Activated CD4-positive, alpha-beta memory T cell treated with anti-CD3 and anti-CD28 coated beads for 36 hours (primary cell): ENCODE results near the gene KLHL26. TPM values are rescaled to one million over a fixed set of nuclear protein-coding genes. Genes with fewer than 3 reads are reported as not detected.
"Not testable (repeated sequence)": the region's sequence is repeated elsewhere in the genome, so short reads cannot be mapped to it uniquely, and the experiment has no call there.

Experiments used
- CTCF ChIA-PET: fragments of 350-600 bp; sonication (Branson Sonifier 250); formaldehyde crosslinking; loops from one replicate; lab custom pipeline; 2021; ENCODE audit warnings: antibody characterized with exemption, inconsistent platforms; lab: Charles Lee
- POLR2A ChIA-PET: fragments of 350-600 bp; sonication (Branson Sonifier 250); formaldehyde crosslinking; loops from one replicate; lab custom pipeline; 2021; ENCODE audit warnings: antibody characterized with exemption; lab: Charles Lee
- DNase-seq: peaks from one replicate; pipeline ENCODE4 v3.0.0-alpha.2; 2020
- H3K27ac Mint-ChIP-seq: one replicate; pipeline ENCODE4 v1.8.0; 2021; ENCODE audit warnings: mixed read lengths
- H3K27me3 Mint-ChIP-seq: one replicate; pipeline ENCODE4 v1.8.0; 2021; ENCODE audit warnings: mixed read lengths
- H3K36me3 Mint-ChIP-seq: one replicate; pipeline ENCODE4 v1.8.0; 2021; ENCODE audit warnings: mixed read lengths
- H3K4me1 Mint-ChIP-seq: one replicate; pipeline ENCODE4 v1.8.0; 2021; ENCODE audit warnings: low read depth, mixed read lengths
- H3K4me3 Mint-ChIP-seq: one replicate; pipeline ENCODE4 v1.8.0; 2021; ENCODE audit warnings: mild to moderate bottlenecking, mixed read lengths
- H3K9me3 Mint-ChIP-seq: one replicate; pipeline ENCODE4 v1.8.0; 2021; ENCODE audit warnings: mixed read lengths
- intact Hi-C: fragments of 100-400 bp; cut with micrococcal nuclease; formaldehyde crosslinking; loops from one replicate; pipeline ENCODE4 v1.15.1; 2023
- total RNA-seq, 2 experiments: library from RNA; stranded (reverse); gene quantifications; one replicate each; pipeline ENCODE4 v1.2.3, GENCODE V29; 2021

The KLHL26 gene, protein sequence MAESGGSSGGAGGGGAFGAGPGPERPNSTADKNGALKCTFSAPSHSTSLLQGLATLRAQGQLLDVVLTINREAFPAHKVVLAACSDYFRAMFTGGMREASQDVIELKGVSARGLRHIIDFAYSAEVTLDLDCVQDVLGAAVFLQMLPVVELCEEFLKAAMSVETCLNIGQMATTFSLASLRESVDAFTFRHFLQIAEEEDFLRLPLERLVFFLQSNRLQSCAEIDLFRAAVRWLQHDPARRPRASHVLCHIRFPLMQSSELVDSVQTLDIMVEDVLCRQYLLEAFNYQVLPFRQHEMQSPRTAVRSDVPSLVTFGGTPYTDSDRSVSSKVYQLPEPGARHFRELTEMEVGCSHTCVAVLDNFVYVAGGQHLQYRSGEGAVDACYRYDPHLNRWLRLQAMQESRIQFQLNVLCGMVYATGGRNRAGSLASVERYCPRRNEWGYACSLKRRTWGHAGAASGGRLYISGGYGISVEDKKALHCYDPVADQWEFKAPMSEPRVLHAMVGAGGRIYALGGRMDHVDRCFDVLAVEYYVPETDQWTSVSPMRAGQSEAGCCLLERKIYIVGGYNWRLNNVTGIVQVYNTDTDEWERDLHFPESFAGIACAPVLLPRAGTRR
- total RNA-seq = 10 to 100 TPM; 10.7 to 11.0 TPM

DNA sequence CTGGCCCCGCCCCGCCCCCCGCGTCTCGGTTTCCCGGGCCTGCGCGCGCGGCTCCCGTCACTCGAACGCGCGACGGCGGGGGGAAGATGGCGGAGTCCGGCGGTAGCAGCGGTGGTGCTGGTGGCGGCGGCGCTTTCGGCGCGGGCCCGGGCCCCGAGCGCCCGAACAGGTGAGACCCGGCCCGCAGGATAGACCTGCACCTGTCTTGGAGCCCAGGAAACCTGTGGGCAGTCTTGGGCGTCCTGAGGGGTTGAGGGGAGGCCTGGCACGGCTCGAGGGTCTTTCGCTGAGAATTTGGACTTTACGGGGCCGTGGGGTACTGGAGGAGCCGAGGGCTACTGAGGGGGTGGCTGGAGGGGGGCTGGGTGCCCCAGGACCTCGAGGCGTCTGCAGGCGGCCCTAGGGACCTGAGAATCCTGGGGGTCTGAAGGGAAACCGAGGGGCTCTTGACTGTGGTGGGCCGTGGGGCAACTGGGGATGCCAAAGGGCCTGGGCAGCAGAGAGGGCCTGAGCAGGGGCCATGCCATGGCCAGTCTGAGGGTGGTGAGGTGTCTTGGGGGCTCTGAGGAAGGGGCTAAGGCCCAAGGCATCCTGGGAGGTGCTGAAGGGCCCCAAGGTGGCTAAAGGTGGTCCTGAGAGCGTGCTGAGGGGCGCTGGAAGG is at the start of gene KLHL26:
Gene KLHL26 (plus strand): TSS at position 60 of the 661 bp plus-strand sequence. CDS start 27 bp downstream, at position 87.
- CTCF ChIA-PET = no interaction called here

DNA sequence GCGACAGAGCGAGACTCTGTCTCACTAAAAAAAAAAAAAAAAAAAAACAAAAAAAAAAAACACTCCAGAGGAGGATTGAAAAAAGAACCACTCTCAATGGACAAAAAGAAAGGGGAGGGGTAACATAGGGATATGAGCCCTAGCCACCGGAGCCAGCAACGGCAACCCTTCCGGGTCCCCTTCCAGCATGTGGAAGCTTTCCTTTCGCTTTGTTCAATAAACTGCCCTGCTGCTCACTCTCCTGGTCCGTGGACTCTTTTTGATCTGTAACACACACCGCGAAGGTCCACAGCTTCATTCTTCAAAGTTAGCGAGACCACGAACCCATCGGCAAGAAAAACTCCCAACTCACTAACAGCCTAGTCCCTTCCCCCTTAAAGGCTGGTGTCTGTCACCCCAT is 49.3 kb upstream of the KLHL26 start:
- CTCF ChIA-PET = interaction anchor here (0.9 to 3.3 kb wide), 12 partner anchors 9 to 332 kb away, joined by 3 to 46 read pairs (median 5); partner anchors contain the start of genes COPE, DDX49, ELL and UBA52
- H3K9me3 Mint-ChIP-seq = no peaks in the 10 kb centered on the region
- peaks cover 5% of the 10 kb centered on the region for H3K36me3 Mint-ChIP-seq
- peaks cover 29% of the 10 kb centered on the region for H3K4me1 Mint-ChIP-seq
- H3K27me3 Mint-ChIP-seq = no peaks in the 10 kb centered on the region
- H3K4me3 Mint-ChIP-seq = peak overlapping the region; percentile 82
- intact Hi-C loops = loop anchor here (5.0 kb wide), 2 partner anchors 45 to 245 kb away; partner anchors contain the start of genes FKBP8 and UPF1
- H3K27ac Mint-ChIP-seq = no peak overlapping the region
- no peak for DNase-seq
- POLR2A ChIA-PET = interaction anchor here (0.6 to 2.8 kb wide), 6 partner anchors 9 to 262 kb away, joined by 4 to 28 read pairs (median 12); partner anchors contain the start of genes ELL, KXD1 and UBA52

More for the DNA sequence above, at the start of gene KLHL26:
- Mint-ChIP-seq H3K9me3 (no peaks in the 10 kb centered on the region), H3K36me3 (peaks cover 6% of the 10 kb centered on the region), H3K27ac (peak within 1 kb of the TSS; percentile 74), H3K4me3 (peak within 1 kb of the TSS; percentile 82), H3K27me3 (no peaks in the 10 kb centered on the region), H3K4me1 (peaks cover 22% of the 10 kb centered on the region)
- DNase-seq = no peak
- intact Hi-C loops = loop anchor here (1.0 to 5.0 kb wide), 7 partner anchors 45 to 426 kb away; partner anchors contain the start of genes COPE, CRTC1, DDX49 and ELL
- POLR2A ChIA-PET = no interaction called here

DNA sequence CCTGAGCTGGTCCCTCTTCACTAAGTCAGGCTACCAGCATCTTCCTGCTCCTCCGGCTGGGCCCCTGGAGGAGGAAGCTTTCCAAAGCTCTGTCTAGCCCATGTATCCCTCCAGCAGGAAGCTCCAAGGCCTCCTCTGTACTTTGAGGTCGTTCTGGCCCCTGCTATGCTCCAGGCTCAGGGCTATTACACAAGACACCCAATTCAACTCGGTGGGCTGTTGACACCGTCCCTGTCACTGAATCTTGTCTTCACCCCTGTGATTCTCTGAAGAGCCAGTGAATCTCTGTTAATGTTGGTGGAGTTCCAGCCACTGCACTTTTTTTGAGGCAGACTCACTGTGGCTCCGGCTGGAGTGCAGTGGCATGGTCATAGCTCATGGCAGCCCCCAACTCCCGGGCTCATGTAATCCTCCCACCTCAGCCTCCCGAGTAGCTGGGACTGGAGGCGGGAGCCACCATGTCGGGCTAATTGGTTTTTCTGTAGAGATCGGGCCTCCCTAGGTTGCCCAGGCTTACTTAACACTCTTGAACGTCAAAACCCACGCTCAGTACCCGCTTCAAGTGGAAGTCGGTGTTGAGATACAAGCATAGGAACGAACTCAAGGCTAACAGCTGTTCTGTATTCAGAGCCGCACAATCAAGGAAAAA is 48.7 kb upstream of the KLHL26 start:
- POLR2A ChIA-PET = interaction anchor here (0.6 to 2.8 kb wide), 10 partner anchors 10 to 261 kb away, joined by 3 to 28 read pairs (median 5); partner anchors contain the start of genes ELL, FKBP8, KXD1 and UBA52
- Mint-ChIP-seq H3K4me3 (peak overlapping the region; percentile 82), H3K27me3 (no peaks in the 10 kb centered on the region), H3K4me1 (peaks cover 29% of the 10 kb centered on the region), H3K36me3 (peaks cover 5% of the 10 kb centered on the region), H3K27ac (peak overlapping the region; percentile 75), H3K9me3 (no peaks in the 10 kb centered on the region)
- CTCF ChIA-PET = interaction anchor here (0.6 to 3.3 kb wide), 19 partner anchors 9 to 331 kb away, joined by 3 to 46 read pairs (median 5); partner anchors contain the start of genes COPE, DDX49, ELL and UBA52
- intact Hi-C loops = loop anchor here (2.0 to 5.0 kb wide), 4 partner anchors 17 to 259 kb away; partner anchors contain the start of genes FKBP8, UBA52 and UPF1
- DNase-seq = no peak

DNA sequence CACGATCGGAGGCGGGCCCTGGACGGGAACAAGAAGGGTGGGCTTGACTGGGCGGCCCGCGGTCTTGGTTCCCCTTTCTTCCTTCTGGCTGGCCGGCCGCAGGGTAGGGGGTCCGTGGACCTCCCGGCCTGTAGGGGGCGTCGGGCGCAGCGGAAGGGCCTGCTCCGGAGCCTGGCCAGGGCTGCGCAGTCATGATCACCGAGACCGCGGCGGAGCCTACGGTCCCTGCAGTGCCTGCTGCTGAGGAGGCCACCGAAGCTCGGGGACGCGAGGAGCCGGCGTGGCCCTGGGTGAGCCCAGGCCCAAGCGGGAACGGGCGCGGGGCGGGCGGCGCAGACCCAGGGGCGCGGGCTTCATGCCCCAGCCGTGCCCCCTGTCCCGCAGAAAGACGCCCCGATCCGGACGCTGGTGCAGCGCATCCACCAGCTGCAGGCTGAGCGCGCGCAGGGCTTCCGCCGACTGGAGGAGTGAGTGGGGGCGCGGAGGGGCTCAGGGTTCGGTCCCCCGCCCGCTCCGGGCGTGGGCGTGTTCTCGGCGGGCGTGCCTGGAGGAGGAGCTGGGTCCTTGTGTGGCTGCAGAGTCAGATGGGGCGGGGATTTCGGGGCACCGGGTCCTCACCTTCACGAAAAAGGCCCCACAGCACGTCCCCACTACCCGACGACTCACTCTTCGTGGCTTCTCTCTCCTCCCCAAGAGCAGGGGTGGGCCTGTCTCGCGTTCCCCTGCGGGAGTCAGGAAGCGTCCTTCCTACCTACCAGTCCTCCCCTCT is 48.0 kb upstream of the KLHL26 start, which contains the start of gene REX1BD:
Gene REX1BD (plus strand): TSS at position 188 of the 769 bp plus-strand sequence. CDS start 4 bp downstream, at position 192.
- H3K4me3 Mint-ChIP-seq = peak within 1 kb of the TSS; percentile 82
- peak within 1 kb of the TSS; percentile 81 for H3K27ac Mint-ChIP-seq
- DNase-seq = peak; percentile 88
- ChIA-PET CTCF (interaction anchor here (0.6 to 3.3 kb wide), 34 partner anchors 8 to 330 kb away, joined by 3 to 46 read pairs (median 4); partner anchors contain the start of genes COPE, DDX49, ELL and FKBP8), POLR2A (interaction anchor here (0.6 to 2.8 kb wide), 12 partner anchors 9 to 331 kb away, joined by 3 to 28 read pairs (median 5); partner anchors contain the start of genes COPE, DDX49, ELL and FKBP8)
- H3K27me3 Mint-ChIP-seq = no peaks in the 10 kb centered on the region
- peaks cover 34% of the 10 kb centered on the region for H3K4me1 Mint-ChIP-seq
- intact Hi-C loops = loop anchor here (1.0 to 5.0 kb wide), 5 partner anchors 18 to 258 kb away; partner anchors contain the start of genes ELL, FKBP8, UBA52 and UPF1
- H3K36me3 Mint-ChIP-seq = peaks cover 5% of the 10 kb centered on the region
- H3K9me3 Mint-ChIP-seq = no peaks in the 10 kb centered on the region

DNA sequence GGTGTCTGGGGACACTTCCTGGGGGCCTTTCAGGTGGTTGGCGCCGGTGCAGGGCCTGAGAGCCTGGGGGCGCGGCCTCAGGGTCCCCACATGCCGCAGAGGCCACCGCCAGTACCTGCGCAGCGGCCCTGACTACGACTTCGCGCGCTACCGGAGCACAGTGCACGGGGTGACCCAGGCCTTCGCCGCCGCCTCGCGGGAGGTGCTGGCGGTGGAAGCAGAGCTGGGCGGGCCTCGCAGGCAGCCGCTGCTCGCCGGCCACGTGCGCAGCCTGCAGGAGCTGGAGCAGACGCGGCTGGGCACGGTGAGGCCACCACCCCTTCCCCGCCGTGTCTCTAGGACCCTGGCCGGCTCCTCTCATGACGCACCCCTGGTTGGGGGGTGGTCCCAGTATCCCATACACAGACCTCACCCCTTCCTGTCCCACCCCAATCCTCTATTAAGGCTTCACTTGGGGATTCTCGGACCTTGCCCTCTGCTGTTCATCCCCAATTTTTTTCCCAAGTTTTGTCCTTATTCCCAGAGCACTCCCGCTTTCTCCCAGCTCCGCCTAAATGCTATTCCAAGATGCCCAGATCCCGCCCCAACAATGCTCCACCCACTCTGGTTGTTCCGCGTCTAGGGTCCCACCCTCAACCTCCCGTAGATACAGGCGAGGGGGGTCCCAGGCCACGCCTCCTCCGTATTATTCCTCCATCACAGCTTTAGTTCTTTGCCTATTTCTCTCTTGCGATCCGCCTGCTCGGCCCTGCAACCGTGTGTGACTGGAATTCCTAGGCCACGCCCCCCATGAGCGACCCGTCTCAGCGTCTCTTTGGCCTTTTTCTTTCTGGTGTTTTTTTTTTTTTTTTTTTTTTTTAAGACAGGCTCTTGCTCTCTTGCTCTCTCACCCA is 47.2 kb upstream of the KLHL26 start:
- peak overlapping the region; percentile 82 for H3K4me3 Mint-ChIP-seq
- POLR2A ChIA-PET = interaction anchor here (0.6 to 2.8 kb wide), 12 partner anchors 9 to 869 kb away, joined by 3 to 28 read pairs (median 5); partner anchors contain the start of genes COPE, DDX49, ELL and FKBP8
- H3K4me1 Mint-ChIP-seq = peaks cover 36% of the 10 kb centered on the region
- intact Hi-C loops = loop anchor here (1.0 to 5.0 kb wide), 8 partner anchors 19 to 328 kb away; partner anchors contain the start of genes COPE, DDX49, ELL and FKBP8
- H3K36me3 Mint-ChIP-seq = peaks cover 5% of the 10 kb centered on the region
- no peaks in the 10 kb centered on the region for H3K9me3 Mint-ChIP-seq
- H3K27ac Mint-ChIP-seq = peak overlapping the region; percentile 81
- CTCF ChIA-PET = interaction anchor here (0.6 to 3.3 kb wide), 27 partner anchors 9 to 330 kb away, joined by 3 to 46 read pairs (median 5); partner anchors contain the start of genes COPE, DDX49, ELL and FKBP8
- no peaks in the 10 kb centered on the region for H3K27me3 Mint-ChIP-seq
- peak; percentile 84 for DNase-seq

DNA sequence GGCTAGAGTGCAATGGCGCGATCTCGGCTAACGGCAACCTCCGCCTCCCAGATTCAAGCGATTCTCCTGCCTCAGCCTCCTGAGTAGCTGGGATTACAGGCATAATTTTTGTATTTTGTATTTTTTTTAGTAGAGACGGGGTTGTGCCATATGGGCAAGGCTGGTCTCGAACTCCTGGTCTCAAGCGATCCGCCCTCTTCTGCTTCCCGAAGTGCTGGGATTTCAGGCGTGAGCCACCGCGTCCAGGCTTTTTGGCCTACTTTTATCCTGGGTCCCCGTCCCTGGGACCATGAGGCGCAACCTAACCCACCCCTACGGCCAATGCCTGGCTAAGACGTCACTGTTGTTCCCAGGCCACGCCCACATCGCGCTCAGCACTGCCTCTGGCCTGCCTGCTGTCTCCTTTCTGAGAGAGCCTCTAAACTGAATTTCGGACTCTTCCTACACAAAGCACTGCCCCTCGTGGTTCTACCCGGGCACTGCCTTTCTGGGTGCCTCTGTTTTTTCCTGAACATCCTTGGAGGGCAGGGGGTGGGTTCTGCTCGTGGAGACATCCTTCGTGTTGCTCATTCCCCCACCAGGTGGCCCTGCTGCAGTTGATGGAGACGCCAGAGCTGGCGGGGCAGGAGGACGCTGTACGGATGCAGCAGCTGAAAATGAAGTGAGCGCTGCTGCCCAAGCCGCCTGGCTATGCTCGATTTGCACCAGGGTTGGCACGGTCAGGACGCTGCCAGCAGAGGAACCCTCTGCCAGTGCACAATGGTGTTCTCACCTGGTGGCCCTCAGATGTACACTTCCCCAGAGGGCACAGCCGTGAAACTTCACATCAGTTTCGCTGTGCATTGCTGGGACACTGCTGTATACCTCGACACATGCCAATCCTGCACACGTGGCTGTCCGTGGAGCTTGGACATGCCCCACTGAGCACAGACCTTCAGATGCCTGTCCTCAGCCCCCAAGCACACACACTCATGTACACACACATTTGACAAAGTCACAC is 46.3 kb upstream of the KLHL26 start:
- peaks cover 34% of the 10 kb centered on the region for H3K4me1 Mint-ChIP-seq
- H3K27ac Mint-ChIP-seq = peak overlapping the region; percentile 81
- POLR2A ChIA-PET = interaction anchor here (1.3 to 2.8 kb wide), 2 partner anchors 33 to 243 kb away, joined by 3 to 17 read pairs; partner anchors contain the start of gene KXD1
- intact Hi-C loops = loop anchor here (5.0 kb wide), 3 partner anchors 47 to 327 kb away; partner anchors contain the start of genes COPE, DDX49 and KLHL26
- CTCF ChIA-PET = interaction anchor here (1.1 to 3.3 kb wide), 6 partner anchors 18 to 257 kb away, joined by 3 to 46 read pairs (median 4); partner anchors contain the start of genes ELL, FKBP8, TMEM59L and UBA52
- H3K27me3 Mint-ChIP-seq = no peaks in the 10 kb centered on the region
- no peaks in the 10 kb centered on the region for H3K9me3 Mint-ChIP-seq
- no peak for DNase-seq
- H3K4me3 Mint-ChIP-seq = peak overlapping the region; percentile 82
- H3K36me3 Mint-ChIP-seq = peaks cover 5% of the 10 kb centered on the region

DNA sequence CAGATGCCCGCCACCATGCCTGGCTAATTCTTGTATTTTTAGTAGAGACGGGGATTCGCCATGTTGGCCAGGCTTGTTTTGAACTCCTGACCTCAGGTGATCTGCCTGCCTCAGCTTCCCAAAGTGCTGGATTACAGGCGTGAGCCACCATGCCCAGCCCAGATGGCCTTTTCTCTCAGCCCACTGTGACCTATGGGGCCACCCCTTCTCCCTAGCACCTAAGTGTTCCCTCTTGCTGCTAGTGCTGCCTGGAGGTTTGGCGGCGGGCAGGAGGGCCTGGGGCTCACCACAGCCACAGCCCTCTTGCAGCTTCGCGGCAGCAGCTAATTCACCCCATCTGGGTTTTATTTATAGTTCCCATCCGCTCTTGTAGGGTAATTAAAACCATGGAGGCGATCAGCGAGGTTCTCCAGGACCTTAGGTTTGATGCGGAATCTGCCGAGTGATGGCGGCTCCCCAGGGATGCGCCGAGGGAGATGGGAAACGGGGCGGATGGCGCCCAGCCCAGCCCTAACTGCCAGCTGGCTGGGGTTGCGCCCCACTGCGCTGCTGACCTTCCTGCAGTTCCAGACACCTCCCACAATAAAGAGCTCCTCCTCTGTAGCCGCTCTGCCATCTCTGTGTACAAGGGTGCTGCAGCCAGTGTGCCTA is 45.0 kb upstream of the KLHL26 start:
- Mint-ChIP-seq H3K36me3 (peaks cover 5% of the 10 kb centered on the region), H3K9me3 (no peaks in the 10 kb centered on the region), H3K4me3 (no peak overlapping the region), H3K27me3 (no peaks in the 10 kb centered on the region), H3K4me1 (peaks cover 30% of the 10 kb centered on the region), H3K27ac (no peak overlapping the region)
- ChIA-PET CTCF (interaction anchor here (0.5 to 3.3 kb wide), 5 partner anchors 70 to 255 kb away, joined by 3 to 9 read pairs (median 3); partner anchors contain the start of gene ELL), POLR2A (no interaction called here)
- intact Hi-C loops = loop anchor here (5.0 kb wide), 3 partner anchors 45 to 325 kb away; partner anchors contain the start of genes COPE, DDX49 and KLHL26
- DNase-seq = no peak

DNA sequence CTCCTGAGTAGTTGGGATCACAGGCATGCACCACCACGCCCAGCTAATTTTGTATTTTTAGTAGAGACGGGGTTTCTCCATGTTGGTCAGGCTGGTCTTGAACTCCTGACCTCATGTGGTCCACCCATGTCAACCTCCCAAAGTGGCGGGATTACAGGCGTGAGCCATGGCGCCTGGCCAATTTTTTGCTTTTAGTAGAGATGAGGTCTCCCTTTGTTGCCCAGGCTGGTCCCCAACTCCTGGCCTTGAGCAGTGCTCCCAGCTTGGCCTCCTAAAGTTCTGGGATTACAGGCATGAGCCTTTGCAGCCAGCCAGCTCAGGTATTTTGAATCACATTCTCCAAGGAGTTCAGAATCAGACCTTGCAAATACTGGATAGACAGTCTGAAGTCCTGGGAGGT is 44.1 kb upstream of the KLHL26 start:
- H3K4me1 Mint-ChIP-seq = peaks cover 28% of the 10 kb centered on the region
- CTCF ChIA-PET = interaction anchor here (1.4 to 3.3 kb wide), 7 partner anchors 20 to 326 kb away, joined by 3 to 19 read pairs (median 5); partner anchors contain the start of genes COPE, TMEM59L and UBA52
- H3K27me3 Mint-ChIP-seq, H3K36me3 Mint-ChIP-seq, POLR2A ChIA-PET, DNase-seq, H3K9me3 Mint-ChIP-seq, H3K27ac Mint-ChIP-seq, H3K4me3 Mint-ChIP-seq: not testable (repeated sequence)
- intact Hi-C loops = loop anchor here (5.0 kb wide), 3 partner anchors 45 to 325 kb away; partner anchors contain the start of genes COPE, DDX49 and KLHL26
